ENCODE data around the gene SBF2.

- TF ChIP-seq ELF1 (tag; IDR thresholded peaks at IDR 0.05) (no peak), CTCF (IDR thresholded peaks at IDR 0.05 in 2 of 3, conservative IDR thresholded peaks at IDR 0.05 in 1 of 3; ENCODE audit: insufficient read depth in 2 of 3, low read depth in 1 of 3, low read length in 3 of 3) (no peak)
These were observed 249.4 kb downstream of the SBF2 start for GRCh38 chr11:10044618-10045017.
